Activated CD8-positive, alpha-beta memory T cell treated with anti-CD3 and anti-CD28 coated beads for 1 hour (primary cell): ENCODE results near the gene TAS2R16.

ENCODE experiments used
- DNase-seq, 2 donors: peaks; one replicate each; pipeline ENCODE4 v3.0.0-alpha.2; 2020; ENCODE audit warnings: low read depth in 1 of 2; ENCODE audit errors: extremely low read depth in 1 of 2

Gene TAS2R16, protein sequence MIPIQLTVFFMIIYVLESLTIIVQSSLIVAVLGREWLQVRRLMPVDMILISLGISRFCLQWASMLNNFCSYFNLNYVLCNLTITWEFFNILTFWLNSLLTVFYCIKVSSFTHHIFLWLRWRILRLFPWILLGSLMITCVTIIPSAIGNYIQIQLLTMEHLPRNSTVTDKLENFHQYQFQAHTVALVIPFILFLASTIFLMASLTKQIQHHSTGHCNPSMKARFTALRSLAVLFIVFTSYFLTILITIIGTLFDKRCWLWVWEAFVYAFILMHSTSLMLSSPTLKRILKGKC

GRCh38 chr7:122995600-122995999 lies at the start of gene TAS2R16:
Gene TAS2R16, minus strand, starts transcription at chr7:122995700. Its CDS starts 66 bp downstream, at chr7:122995634.
- DNase-seq: no peak

DNA sequence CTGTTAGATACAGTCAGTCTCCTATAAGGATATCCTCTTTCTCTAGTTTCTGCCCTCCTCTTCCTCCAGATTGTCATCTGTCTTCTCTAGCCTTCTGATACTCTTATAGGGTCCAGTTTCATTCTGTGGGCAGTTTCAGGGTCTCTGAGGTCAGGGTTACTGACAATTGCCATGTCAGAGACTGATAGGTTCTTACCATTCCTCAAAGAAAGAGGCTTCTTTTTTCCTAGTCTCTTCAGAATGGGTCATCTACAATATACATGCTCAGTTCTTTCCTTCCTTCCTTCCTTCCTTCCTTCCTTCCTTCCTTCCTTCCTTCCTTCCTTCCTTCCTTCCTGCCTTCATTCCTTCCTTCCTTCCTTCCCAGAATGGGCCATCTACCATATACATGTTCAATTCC lies 48.1 kb upstream of the TAS2R16 start:
- no peak for DNase-seq

DNA sequence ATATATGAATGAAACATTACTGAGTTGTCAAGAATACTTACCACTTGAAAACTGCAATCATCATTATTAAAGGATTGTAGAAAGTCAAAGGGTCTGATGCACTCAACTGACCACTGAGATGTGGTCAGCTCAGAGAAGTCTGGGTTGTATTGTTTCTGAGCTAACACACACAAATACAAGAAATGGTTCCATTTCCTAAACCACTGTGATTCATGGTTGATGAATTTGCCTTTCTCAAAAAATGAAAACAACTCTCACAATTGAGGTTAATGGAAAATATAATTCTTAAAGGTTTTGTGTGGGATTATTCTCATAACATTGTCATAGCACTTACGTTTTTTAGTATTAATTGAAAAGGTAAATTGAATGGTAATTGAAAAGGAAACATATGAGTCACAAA lies 45.6 kb upstream of the TAS2R16 start:
- no peak for DNase-seq

- DNase-seq: no peak
Measured at GRCh38 chr7:123039269-123039668, 43.8 kb upstream of the TAS2R16 start.

DNA sequence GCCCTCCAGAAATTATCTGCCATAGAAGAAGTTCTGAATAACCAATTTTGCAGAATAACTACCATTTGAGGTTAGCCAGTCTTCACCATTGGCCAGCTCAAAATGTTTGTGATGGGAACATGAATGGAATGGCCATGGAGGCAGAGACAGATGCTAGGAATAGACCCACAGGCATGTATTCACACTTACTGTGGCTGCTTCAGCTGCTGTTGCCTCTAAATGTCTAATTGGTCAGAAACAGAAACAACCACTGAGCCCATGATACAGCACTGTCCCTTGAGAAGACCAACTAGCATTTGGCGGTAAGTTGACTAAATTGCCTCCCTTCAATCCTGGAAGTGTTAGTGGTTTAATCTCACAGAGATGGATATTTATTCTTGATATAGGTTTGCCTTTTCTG lies 38.6 kb upstream of the TAS2R16 start:
- no peak for DNase-seq

DNA sequence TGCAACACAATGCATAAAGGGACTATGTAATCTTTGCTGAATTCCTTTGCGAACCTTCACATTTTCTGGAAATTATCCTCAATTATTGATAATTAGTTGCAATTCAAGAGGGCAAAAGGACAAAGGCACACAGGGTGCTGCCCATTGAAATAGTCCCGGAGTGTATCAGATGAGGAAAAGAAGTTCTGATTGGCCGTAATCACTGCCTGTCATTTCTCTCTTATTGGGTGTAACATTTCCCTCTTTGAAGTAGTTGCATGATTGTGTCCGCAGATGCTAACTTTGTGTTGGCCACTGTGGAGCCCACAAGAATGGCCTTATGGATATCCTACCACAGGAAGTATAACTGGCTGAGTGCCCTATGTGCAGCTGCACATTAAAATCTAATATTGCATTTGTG lies 35.1 kb upstream of the TAS2R16 start:
- no peak for DNase-seq

DNA sequence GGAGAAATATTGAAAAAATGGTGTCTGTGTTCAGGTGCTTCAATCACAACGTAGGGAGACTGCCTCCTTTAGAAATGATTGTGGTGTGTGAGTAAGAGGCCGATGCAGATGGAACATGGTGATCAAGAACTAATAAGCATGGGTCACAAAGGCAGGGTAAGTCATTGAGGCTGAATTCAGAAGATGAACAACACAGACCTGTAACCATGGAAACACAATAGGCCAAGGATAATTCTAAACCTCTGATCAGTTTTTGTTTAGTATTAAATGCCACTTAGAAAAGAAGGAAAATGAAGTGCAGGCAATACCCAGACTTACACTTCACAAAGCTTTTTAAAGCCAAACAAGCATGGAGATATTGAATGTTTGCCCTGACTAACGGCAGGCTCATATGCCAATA lies 32.8 kb upstream of the TAS2R16 start:
- no peak for DNase-seq

DNA sequence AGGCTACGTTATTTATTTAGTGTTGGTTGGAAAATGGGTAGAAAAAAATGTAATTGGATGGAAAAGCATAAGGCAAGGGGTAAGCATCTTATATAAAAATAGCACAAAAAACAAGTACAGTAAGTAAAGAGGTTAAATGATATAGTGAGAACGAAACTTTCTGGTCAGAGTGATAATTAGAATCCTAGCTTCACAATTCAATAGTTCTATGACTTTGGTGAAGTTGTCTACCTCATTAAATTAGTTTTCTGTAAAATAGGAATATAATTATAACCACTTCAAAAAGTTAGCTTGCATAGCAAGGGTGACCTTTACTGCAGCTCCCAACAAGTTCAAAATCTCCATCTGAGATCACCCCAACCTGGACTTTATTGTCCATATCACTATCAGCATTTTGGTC lies 30.8 kb upstream of the TAS2R16 start:
- DNase-seq: no peak

DNA sequence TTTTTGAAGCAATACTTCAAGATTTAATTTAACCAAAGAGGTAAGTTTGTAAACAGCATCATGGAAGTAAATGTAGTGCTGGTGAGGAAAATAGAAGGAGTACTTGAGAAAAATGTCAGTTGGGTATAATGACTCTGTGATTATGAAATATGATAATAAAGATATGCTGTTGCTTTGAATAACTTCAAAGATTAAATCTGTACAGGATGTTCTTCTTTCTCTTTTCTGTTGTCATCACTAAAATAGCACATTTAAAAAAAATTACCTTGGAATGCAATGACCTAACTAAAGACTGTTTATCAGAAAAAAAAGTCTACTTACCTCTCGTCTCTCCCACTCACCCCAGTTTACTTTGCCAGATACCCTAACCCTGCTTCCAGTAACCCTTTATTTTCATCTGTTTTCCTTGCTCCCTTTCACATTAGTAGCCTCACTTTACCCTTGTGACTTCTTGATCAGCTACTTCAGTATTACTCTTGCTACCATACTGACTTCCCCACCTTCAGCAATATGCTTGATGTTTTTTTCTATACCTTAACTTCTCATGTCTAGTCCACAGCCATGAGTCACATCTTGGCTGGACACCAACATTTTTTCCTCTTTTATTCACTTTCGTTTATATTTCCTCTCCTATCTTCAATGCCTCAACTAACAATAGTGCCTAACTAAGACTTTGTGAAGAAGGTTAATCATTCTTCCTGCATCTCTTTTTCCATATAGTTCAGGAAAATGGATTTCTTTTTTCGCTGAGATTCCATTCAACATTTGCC lies 29.7 kb upstream of the TAS2R16 start:
- no peak for DNase-seq

GRCh38 chr7:123023126-123023525 lies 27.6 kb upstream of the TAS2R16 start:
- DNase-seq: no peak

- no peak for DNase-seq
Measured at GRCh38 chr7:123022576-123022975, 27.1 kb upstream of the TAS2R16 start.

- no peak for DNase-seq
Measured at GRCh38 chr7:123012435-123012834, 16.9 kb upstream of the TAS2R16 start.

DNA sequence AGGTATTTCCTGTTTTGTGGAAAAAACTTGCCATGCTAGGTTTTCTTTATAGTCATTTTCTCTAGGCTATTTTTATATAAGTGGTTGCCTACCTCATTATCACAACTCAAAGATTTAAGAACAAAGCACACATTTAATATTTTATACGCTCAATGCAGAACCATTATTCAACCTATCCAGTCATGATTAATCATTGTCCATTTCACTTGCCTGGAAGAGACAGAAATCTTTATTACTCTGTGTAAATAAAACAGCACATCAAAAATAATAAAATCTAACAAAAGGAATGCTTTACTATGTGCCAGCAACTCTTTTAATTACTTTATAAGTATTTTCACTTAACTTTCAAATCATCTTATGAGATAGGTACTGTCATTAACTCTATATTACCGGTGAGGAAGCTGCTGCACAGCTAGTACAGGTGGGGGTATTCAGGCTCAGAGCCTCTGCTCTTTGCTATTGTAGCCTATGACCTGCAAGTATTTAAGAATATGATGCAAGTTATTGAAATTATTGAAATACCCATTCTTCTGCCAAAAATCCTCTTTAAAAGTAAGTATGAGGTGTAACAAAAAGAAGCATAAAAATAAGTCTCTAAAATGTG lies 16.4 kb upstream of the TAS2R16 start:
- DNase-seq: no peak

- no peak for DNase-seq
Measured at GRCh38 chr7:123004931-123005330, 9.4 kb upstream of the TAS2R16 start.

DNA sequence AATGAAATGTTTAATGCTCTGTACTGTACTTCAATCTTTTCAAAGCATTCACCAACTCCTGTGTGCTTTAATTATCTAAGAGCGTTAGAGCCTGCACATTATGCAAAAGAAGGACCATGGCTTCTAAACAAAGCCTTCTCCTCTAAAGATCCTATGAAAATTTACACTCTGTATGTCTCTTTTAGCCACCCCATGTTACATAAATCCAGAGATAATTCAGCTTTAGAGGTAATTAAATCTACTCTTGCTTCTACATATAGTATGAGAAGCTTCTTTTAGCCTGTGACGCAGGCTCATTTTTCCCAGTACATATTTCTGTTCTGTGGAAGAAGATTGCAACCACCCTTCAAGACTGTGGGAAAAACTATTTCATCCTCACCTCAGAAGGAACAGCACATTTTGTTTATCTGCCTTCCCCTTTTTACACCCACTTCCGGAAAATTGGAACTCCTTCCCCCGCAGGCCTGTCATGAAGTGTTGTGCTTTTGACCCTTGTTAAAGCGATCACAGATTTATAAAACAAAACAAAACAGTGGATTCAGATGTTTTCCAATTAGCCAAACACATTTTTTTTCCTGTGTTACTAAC lies 8.1 kb upstream of the TAS2R16 start:
- no peak for DNase-seq

GRCh38 chr7:122989577-122989976 lies 5.9 kb downstream of the TAS2R16 start:
- no peak for DNase-seq

- no peak for DNase-seq
Measured at GRCh38 chr7:122989041-122989440, 6.5 kb downstream of the TAS2R16 start.

- DNase-seq: no peak
Measured at GRCh38 chr7:122988333-122988732, 7.2 kb downstream of the TAS2R16 start.

DNA sequence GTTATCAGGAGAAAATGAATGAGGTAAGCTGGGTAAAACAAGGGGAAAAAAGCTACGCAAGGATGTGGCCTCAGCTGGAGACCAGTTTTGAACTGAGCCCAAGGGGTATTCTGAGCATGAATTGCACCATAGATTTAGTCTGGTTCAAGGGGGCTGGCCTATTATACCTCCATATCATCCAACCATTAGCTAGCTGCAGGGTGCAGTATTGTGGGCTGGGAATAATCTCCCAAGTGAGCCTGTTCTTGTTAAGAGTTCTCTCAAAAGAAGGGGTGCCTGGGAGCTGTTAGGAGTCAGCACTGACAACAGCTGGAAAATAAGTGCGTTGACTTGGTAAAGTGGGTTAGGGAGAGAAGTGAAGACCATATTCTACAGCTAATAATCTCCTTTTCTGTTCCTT lies 8.0 kb downstream of the TAS2R16 start:
- DNase-seq: no peak

DNA sequence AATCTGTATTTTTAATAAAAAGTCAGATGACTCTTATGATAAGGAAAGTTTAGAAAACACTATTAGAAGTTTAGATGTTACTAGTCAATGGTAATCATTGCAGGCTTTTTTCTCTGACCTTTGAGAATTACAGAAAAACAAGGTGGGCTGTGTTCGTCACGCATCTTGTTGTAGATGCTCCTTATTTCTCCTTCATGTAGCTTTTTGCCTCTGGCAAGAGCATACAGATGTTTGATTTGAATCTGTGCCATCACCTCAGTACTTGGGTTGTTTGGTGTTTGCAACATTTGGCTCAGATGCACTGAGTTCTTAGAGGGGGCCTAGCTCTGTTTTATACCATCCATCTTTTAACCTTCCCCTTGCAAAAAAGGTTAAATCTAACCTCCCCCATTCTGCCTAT lies 11.5 kb downstream of the TAS2R16 start:
- no peak for DNase-seq

- DNase-seq: no peak
Measured at GRCh38 chr7:122983261-122983660, 12.2 kb downstream of the TAS2R16 start.

GRCh38 chr7:122975341-122975740 lies 20.2 kb downstream of the TAS2R16 start:
- DNase-seq: no peak
